ENCODE measurements around the gene WDR53.
"Not testable (repeated sequence)": the region's sequence is repeated elsewhere in the genome, so short reads cannot be mapped to it uniquely, and the experiment has no call there.

WDR53 gene

DNA sequence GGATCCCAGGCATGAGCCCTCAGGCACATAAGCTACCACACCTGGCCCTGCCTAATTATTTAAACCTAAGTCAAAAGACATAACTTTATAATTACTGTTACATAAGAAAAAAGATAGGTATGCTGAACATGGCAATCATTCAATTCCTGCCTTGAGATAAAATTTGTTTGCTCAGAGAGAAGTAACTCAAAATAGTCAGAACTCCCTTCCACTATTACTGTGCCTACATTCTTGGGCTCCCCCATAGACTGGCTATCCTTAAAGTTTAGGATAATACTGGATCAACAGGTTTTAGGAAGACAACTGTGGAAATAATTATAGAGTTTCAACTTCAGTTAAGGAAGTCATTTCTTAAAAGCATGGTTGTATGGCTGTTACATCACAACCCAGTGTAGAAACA is 9.9 kb downstream of the WDR53 start:
- no peak for DNase-seq (ENCODE audit: low read depth)
- TF ChIP-seq, protein P1, sequence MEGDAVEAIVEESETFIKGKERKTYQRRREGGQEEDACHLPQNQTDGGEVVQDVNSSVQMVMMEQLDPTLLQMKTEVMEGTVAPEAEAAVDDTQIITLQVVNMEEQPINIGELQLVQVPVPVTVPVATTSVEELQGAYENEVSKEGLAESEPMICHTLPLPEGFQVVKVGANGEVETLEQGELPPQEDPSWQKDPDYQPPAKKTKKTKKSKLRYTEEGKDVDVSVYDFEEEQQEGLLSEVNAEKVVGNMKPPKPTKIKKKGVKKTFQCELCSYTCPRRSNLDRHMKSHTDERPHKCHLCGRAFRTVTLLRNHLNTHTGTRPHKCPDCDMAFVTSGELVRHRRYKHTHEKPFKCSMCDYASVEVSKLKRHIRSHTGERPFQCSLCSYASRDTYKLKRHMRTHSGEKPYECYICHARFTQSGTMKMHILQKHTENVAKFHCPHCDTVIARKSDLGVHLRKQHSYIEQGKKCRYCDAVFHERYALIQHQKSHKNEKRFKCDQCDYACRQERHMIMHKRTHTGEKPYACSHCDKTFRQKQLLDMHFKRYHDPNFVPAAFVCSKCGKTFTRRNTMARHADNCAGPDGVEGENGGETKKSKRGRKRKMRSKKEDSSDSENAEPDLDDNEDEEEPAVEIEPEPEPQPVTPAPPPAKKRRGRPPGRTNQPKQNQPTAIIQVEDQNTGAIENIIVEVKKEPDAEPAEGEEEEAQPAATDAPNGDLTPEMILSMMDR (conservative IDR thresholded peaks at IDR 0.05; ENCODE audit: low read length) = no peak
- H3K4me3 ChIP-seq (ENCODE audit: low read length) = no peak overlapping the region

- TF ChIP-seq, protein P1 (conservative IDR thresholded peaks at IDR 0.05; ENCODE audit: low read length) = no peak
- no peak for DNase-seq (ENCODE audit: low read depth)
- no peak overlapping the region for H3K4me3 ChIP-seq (ENCODE audit: low read length)
These were observed 11.1 kb downstream of the WDR53 start for GRCh38 chr3:196557236-196557635.

GRCh38 chr3:196555295-196555694 is 13.1 kb downstream of the WDR53 start:
- TF ChIP-seq, protein P1 (conservative IDR thresholded peaks at IDR 0.05; ENCODE audit: low read length) = no peak
- no peak overlapping the region for H3K4me3 ChIP-seq (ENCODE audit: low read length)
- no peak for DNase-seq (ENCODE audit: low read depth)

- TF ChIP-seq, protein P1 (conservative IDR thresholded peaks at IDR 0.05; ENCODE audit: low read length) = no peak
- no peak for DNase-seq (ENCODE audit: low read depth)
- no peak overlapping the region for H3K4me3 ChIP-seq (ENCODE audit: low read length)
These were observed 14.1 kb downstream of the WDR53 start for GRCh38 chr3:196554205-196554604.

- no peak overlapping the region for H3K4me3 ChIP-seq (ENCODE audit: low read length)
- TF ChIP-seq, protein P1 (conservative IDR thresholded peaks at IDR 0.05; ENCODE audit: low read length) = no peak
- no peak for DNase-seq (ENCODE audit: low read depth)
These were observed 14.8 kb downstream of the WDR53 start for GRCh38 chr3:196553551-196553950.

DNA sequence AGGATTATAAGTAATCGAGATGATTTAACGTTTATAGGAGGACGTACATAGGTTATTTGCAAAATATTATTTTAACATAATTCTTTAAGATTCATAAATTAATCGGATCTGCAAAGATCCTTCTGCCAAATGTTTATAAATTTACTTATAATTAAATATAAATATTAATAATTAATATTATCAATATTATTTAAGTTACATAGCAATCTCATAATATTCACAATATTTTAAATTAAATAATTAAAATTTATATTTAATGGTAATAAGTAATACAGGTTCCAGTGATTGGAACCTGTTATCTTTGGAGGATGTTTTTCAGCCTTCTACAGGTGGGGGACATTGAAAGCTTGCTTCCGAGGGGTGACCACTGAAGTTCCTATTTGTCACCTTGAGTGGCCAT is 16.1 kb downstream of the WDR53 start:
- DNase-seq (ENCODE audit: low read depth) = no peak
- TF ChIP-seq, protein P1 (conservative IDR thresholded peaks at IDR 0.05; ENCODE audit: low read length) = no peak
- H3K4me3 ChIP-seq (ENCODE audit: low read length) = no peak overlapping the region

- not testable (repeated sequence) for DNase-seq (ENCODE audit: low read depth); H3K4me3 ChIP-seq (ENCODE audit: low read length)
These were observed 18.2 kb downstream of the WDR53 start for GRCh38 chr3:196550172-196550571.

DNA sequence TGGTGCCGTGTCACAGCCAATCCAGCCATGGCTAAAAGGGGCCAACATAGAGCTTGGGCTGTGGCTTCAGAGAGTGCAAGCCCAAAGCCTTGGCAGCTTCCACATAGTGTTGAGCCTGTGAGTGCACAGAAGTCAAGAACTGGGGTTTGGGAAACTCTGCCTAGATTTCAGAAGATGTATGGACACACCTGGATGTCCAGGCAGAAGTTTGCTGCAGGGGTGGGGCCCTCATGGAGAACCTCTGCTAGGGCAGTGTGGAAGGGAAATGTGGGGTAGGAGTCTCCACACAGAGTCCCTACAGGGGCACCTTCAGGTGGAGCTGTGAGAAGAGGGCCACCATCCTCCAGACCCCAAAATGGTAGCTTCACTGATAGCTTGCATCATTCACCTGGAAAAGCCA is 19.0 kb downstream of the WDR53 start:
- DNase-seq (ENCODE audit: low read depth); H3K4me3 ChIP-seq (ENCODE audit: low read length): not testable (repeated sequence)
